Osteocyte (in vitro differentiated cells): ENCODE data around the gene HSF2. TPM values are rescaled to one million over a fixed set of nuclear protein-coding genes. Genes with fewer than 3 reads are reported as not detected.

ENCODE experiments used
- DNase-seq: peaks from one replicate; pipeline ENCODE4 v3.0.0; 2021; ENCODE audit warnings: mixed read lengths; ENCODE audit not compliant: unreplicated experiment; ENCODE audit errors: extremely low spot score
- H3K27ac Mint-ChIP-seq: one replicate; pipeline ENCODE4 v1.8.0; 2021; ENCODE audit warnings: mild to moderate bottlenecking, mixed read lengths; ENCODE audit not compliant: unreplicated experiment
- H3K27me3 Mint-ChIP-seq: one replicate; pipeline ENCODE4 v1.8.0; 2021; ENCODE audit warnings: mixed read lengths; ENCODE audit not compliant: unreplicated experiment
- H3K36me3 Mint-ChIP-seq: one replicate; pipeline ENCODE4 v1.8.0; 2021; ENCODE audit warnings: mixed read lengths; ENCODE audit not compliant: unreplicated experiment
- H3K4me1 Mint-ChIP-seq: one replicate; pipeline ENCODE4 v1.8.0; 2021; ENCODE audit warnings: mixed read lengths; ENCODE audit not compliant: unreplicated experiment
- H3K4me3 Mint-ChIP-seq: one replicate; pipeline ENCODE4 v1.8.0; 2021; ENCODE audit warnings: mild to moderate bottlenecking, moderate library complexity, mixed read lengths; ENCODE audit not compliant: unreplicated experiment
- H3K9me3 Mint-ChIP-seq: one replicate; pipeline ENCODE4 v1.8.0; 2021; ENCODE audit warnings: mixed read lengths; ENCODE audit not compliant: unreplicated experiment
- CTCF ChIP-seq: fragments of 200-600 bp; sonication (generic); IDR thresholded peaks from 2 replicates; pipeline ENCODE4 v1.5.0; 2021; ENCODE audit warnings: antibody characterized with exemption, mild to moderate bottlenecking, moderate library complexity
- long read RNA-seq: library from polyadenylated mRNA; unstranded; transcript quantifications from one replicate; pipeline ENCODE4 v2.0.0, GENCODE V29; 2021
- total RNA-seq: library from RNA; stranded (reverse); gene quantifications from 2 replicates; pipeline ENCODE4 v1.2.1, GENCODE V29; 2021

The HSF2 gene
- 15.5 and 15.8 TPM in 2 replicates for total RNA-seq
- long read RNA-seq, transcript HSF2-201 (13 exons, 2,549 nt), result minor isoform, 43 of 140 reads
- long read RNA-seq, transcript HSF2-202 (12 exons, 2,643 nt), result major isoform, 86 of 140 reads
- long read RNA-seq, partial matches to known transcripts, result 6 of 140 reads
- long read RNA-seq, other reads (novel, unspliced or antisense), result 5 of 140 reads

GRCh38 chr6:122399348-122400120 is at the start of gene HSF2:
Gene HSF2 (plus strand): TSS chr6:122399652. CDS start chr6:122399738, 86 bp downstream.
- TF ChIP-seq CTCF, result peak; percentile 59
- DNase-seq, result peak; percentile 99
- no peaks in the 10 kb centered on the region for H3K9me3 Mint-ChIP-seq
- H3K4me3 Mint-ChIP-seq, result peak within 1 kb of the TSS; percentile 93
- H3K27ac Mint-ChIP-seq, result peak within 1 kb of the TSS; percentile 91
- no peaks in the 10 kb centered on the region for H3K27me3 Mint-ChIP-seq
- H3K36me3 Mint-ChIP-seq, result no peaks in the 10 kb centered on the region
- H3K4me1 Mint-ChIP-seq, result peaks cover 32% of the 10 kb centered on the region

GRCh38 chr6:122352981-122353664 is 46.3 kb upstream of the HSF2 start:
- DNase-seq, result no peak
- Mint-ChIP-seq H3K36me3 (no peaks in the 10 kb centered on the region), H3K27me3 (peaks cover 38% of the 10 kb centered on the region)

GRCh38 chr6:122360809-122361208 is 38.6 kb upstream of the HSF2 start:
- TF ChIP-seq CTCF, result no peak
- no peak for DNase-seq
- Mint-ChIP-seq H3K36me3 (no peaks in the 10 kb centered on the region), H3K4me3 (no peak overlapping the region), H3K27me3 (peaks cover 26% of the 10 kb centered on the region), H3K9me3 (no peaks in the 10 kb centered on the region), H3K27ac (no peak overlapping the region), H3K4me1 (no peaks in the 10 kb centered on the region)

More at GRCh38 chr6:122352981-122353664, 46.3 kb upstream of the HSF2 start:
- Mint-ChIP-seq H3K4me1 (no peaks in the 10 kb centered on the region), H3K4me3 (no peak overlapping the region), H3K9me3 (no peaks in the 10 kb centered on the region), H3K27ac (no peak overlapping the region)
- TF ChIP-seq CTCF, result no peak

GRCh38 chr6:122361314-122361979 is 38.0 kb upstream of the HSF2 start:
- no peak for DNase-seq
- no peak overlapping the region for H3K4me3 Mint-ChIP-seq
- no peaks in the 10 kb centered on the region for H3K9me3 Mint-ChIP-seq
- H3K27me3 Mint-ChIP-seq, result peaks cover 26% of the 10 kb centered on the region
- H3K4me1 Mint-ChIP-seq, result no peaks in the 10 kb centered on the region
- TF ChIP-seq CTCF, result no peak
- H3K27ac Mint-ChIP-seq, result no peak overlapping the region
- H3K36me3 Mint-ChIP-seq, result no peaks in the 10 kb centered on the region
